ENCODE measurements around the gene OGFOD3.

DNA sequence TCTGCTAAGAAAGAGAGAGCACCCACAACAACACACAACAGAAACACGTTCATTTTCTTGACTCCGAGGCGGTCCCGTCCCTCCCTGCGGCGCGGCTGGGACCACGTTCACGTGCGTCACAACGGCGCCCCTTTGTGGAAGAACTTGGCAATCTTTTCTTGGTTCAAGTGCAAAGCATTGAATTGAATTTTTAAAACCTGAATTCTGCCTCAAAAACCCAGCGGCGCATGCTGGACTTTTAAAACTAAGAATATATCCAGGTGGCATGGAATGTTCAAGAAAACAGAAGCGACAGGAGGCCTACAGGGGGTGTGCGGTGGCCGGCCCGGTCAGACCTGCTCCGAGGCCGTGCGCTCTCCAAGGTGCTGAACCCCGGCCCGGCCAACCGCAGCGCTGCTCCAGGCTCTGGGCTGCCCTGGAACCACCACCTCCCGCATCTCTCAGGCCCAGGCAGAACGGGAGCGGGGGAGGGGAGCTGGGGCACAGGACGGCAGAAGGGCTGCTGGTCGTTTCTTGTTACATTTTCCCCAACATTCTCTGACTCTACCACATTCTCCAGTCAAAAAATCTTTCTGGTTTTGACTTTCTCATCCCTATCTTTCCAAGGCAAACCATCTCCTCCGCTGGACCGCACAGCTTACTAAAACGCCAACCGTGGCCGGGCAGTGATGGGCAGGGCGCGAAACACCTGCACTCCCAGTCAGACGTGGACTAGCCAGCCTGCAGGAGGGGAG lies 3.7 kb downstream of the OGFOD3 start:
- TF ChIP-seq, protein P1, sequence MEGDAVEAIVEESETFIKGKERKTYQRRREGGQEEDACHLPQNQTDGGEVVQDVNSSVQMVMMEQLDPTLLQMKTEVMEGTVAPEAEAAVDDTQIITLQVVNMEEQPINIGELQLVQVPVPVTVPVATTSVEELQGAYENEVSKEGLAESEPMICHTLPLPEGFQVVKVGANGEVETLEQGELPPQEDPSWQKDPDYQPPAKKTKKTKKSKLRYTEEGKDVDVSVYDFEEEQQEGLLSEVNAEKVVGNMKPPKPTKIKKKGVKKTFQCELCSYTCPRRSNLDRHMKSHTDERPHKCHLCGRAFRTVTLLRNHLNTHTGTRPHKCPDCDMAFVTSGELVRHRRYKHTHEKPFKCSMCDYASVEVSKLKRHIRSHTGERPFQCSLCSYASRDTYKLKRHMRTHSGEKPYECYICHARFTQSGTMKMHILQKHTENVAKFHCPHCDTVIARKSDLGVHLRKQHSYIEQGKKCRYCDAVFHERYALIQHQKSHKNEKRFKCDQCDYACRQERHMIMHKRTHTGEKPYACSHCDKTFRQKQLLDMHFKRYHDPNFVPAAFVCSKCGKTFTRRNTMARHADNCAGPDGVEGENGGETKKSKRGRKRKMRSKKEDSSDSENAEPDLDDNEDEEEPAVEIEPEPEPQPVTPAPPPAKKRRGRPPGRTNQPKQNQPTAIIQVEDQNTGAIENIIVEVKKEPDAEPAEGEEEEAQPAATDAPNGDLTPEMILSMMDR (IDR thresholded peaks at IDR 0.05; ENCODE audit: insufficient read depth, low read length, poor library complexity, severe bottlenecking) = no peak
- no peak for TF ChIP-seq EZH2phosphoT487 (conservative IDR thresholded peaks at IDR 0.05; ENCODE audit: low read length)

Measured in SU-DHL-6 (cell line).